Fibroblast of villous mesenchyme (primary cell): Measurements from ENCODE around the gene EVI5L. TPM values are rescaled to one million over a fixed set of nuclear protein-coding genes. Genes with fewer than 3 reads are reported as not detected.

ENCODE experiments used
- DNase-seq: peaks from one replicate; pipeline ENCODE4 v3.0.0-alpha.2; 2010; ENCODE audit warnings: low read depth
- H3K4me3 ChIP-seq: 2 replicates; pipeline ENCODE4 v1.5.1; 2011; ENCODE audit warnings: low read depth, mild to moderate bottlenecking, low read length
- CTCF ChIP-seq: IDR thresholded peaks from 2 replicates; pipeline ENCODE4 v1.5.1; 2012; ENCODE audit warnings: low read depth, mild to moderate bottlenecking, low read length; ENCODE audit not compliant: insufficient read depth
- total RNA-seq: library from RNA; depleted of rRNA; stranded (reverse); fragments of >200 nt; gene quantifications from 2 replicates; pipeline ENCODE4 v1.2.3, GENCODE V29; 2012

The EVI5L gene
- total RNA-seq, 1 donor: 25.5 TPM

- no peak overlapping the region for H3K4me3 ChIP-seq
- no peak for TF ChIP-seq CTCF
- peak; percentile 9 for DNase-seq
Observed at GRCh38 chr19:7879836-7880235, 49.8 kb downstream of the EVI5L start.

GRCh38 chr19:7881910-7882309, 51.9 kb downstream of the EVI5L start:
- DNase-seq: no peak
- no peak overlapping the region for H3K4me3 ChIP-seq
- no peak for TF ChIP-seq CTCF

GRCh38 chr19:7883105-7883504, 53.1 kb downstream of the EVI5L start:
- H3K4me3 ChIP-seq: no peak overlapping the region
- no peak for DNase-seq
- TF ChIP-seq CTCF: no peak

- peak; percentile 40 for DNase-seq
- TF ChIP-seq CTCF: no peak
Observed at GRCh38 chr19:7883796-7884570, 54.0 kb downstream of the EVI5L start.

GRCh38 chr19:7885818-7886217, 55.8 kb downstream of the EVI5L start:
- H3K4me3 ChIP-seq: no peak overlapping the region
- TF ChIP-seq CTCF: no peak
- DNase-seq: no peak

More at GRCh38 chr19:7883796-7884570, 54.0 kb downstream of the EVI5L start:
- H3K4me3 ChIP-seq: no peak overlapping the region

GRCh38 chr19:7887408-7888144, 57.6 kb downstream of the EVI5L start:
- no peak overlapping the region for H3K4me3 ChIP-seq
- DNase-seq: no peak
- TF ChIP-seq CTCF: no peak
